ENCODE measurements around the gene PGBD5.

The PGBD5 gene

DNA sequence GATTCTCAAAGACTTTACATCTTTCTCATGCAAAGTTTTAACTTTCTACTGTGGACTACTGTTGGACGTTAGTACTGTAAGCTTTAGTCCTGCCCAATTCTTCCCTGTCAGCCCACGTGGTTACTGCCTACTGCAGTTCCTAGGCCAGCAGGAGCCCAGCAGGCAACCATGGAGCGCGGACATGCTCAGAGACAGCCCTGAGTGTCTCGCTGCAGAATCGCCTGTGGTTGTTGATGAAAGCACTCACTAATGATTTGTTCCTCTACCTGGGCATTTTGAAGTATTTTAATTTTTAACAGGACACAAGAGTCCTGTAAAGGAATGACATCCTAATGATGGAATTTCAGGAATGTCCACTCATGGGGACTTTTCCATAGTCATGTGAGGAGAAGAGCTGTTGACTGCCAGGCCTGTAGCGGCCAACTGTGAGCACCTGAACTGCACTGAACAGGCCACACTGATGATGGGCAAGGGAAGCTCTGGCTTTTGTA lies 44.1 kb downstream of the PGBD5 start:
- DNase-seq (ENCODE audit: low read depth, low spot score): no peak
- no peak overlapping the region for H3K4me3 ChIP-seq (ENCODE audit: low read length)

DNA sequence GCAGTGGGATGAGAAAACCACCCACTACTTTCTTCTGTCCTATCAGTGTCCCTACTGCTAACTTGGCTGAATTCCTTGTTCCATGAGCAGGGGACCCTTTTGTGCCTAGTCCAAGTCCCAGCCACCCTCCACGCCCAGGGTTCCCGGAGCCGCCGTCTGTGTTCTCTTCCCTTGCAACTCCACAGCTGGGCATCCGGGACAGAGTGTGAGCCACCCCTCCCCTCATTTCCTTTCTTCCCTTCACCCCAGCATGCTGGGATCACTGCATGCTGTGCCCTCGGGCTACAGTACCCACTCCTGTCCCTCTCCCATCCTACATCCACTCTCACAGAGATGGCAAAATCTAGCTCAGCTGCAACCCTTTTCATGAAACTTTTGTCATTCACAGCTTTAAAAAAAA lies 44.5 kb downstream of the PGBD5 start:
- no peak for DNase-seq (ENCODE audit: low read depth, low spot score)
- H3K4me3 ChIP-seq (ENCODE audit: low read length): no peak overlapping the region

- DNase-seq (ENCODE audit: low read depth, low spot score): no peak
- H3K4me3 ChIP-seq (ENCODE audit: low read length): no peak overlapping the region
Observed at GRCh38 chr1:230381049-230381467, 45.1 kb downstream of the PGBD5 start.

- DNase-seq (ENCODE audit: low read depth, low spot score): no peak
- no peak overlapping the region for H3K4me3 ChIP-seq (ENCODE audit: low read length)
Observed at GRCh38 chr1:230379928-230380327, 46.2 kb downstream of the PGBD5 start.

- H3K4me3 ChIP-seq (ENCODE audit: low read length): no peak overlapping the region
- DNase-seq (ENCODE audit: low read depth, low spot score): no peak
Observed at GRCh38 chr1:230379462-230379861, 46.7 kb downstream of the PGBD5 start.

DNA sequence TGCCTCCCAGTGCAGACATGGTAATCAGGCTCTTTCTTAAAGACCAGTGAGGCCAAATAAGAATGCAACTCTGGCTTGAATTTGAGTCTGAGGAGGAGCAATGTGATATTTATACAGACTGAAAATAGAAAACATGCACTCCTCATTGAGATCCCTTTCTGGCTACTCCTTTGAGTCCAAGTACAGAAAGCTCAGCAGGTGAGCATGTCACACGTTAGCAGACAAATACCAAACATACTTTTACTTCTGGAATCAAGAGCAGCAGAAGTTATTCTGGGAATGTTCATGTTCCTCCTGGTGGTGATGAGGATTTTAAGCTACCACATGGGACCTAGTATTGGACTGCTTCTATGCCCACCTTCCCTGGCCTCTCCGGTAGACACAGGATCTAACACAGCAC lies 48.3 kb downstream of the PGBD5 start:
- H3K4me3 ChIP-seq (ENCODE audit: low read length): no peak overlapping the region
- DNase-seq (ENCODE audit: low read depth, low spot score): no peak

DNA sequence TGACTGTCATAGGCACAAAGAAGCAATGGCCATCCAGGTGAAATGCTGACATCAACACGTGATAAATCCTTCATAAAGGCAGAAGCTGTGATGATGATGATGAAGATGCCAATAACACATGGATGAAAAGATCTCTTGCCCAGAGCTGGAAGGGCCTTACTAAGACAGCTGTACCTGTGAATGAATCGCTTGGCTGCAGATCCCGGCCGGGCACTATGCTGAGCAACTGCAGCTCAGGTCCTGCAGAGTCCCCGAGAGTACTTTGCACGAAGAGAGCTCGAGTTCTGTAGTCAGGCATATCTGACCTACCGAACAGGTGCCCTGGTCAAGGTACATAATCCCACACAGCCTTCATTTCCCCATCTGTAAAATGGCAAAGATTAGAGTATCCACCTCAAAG lies 48.8 kb downstream of the PGBD5 start:
- DNase-seq (ENCODE audit: low read depth, low spot score): no peak

DNA sequence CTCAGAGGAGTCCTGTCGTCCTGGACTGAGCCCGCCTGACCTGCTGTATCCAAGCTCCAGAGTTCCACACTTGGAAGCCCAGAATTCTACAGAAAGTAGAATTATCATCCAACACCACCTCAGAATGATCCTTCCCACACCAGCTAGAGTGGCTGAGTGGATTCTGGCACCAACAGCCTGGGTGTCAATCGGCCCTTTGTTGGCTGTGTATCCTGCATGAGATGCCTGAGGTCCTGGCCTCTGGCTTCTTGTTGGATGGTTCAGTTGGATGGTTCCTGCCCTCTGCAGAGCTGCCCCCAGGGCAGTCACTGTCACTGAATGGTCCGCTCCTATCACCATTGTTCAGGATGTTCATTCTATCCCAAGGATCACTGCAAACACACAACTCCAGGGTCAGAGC lies 49.8 kb downstream of the PGBD5 start:
- H3K4me3 ChIP-seq (ENCODE audit: low read length): no peak overlapping the region
- DNase-seq (ENCODE audit: low read depth, low spot score): no peak

More for the DNA sequence above, 48.8 kb downstream of the PGBD5 start:
- no peak overlapping the region for H3K4me3 ChIP-seq (ENCODE audit: low read length)

GRCh38 chr1:230375780-230376179 lies 50.4 kb downstream of the PGBD5 start:
- DNase-seq (ENCODE audit: low read depth, low spot score): no peak

GRCh38 chr1:230375147-230375546 lies 51.0 kb downstream of the PGBD5 start:
- DNase-seq (ENCODE audit: low read depth, low spot score): no peak
- no peak overlapping the region for H3K4me3 ChIP-seq (ENCODE audit: low read length)

More at GRCh38 chr1:230375780-230376179, 50.4 kb downstream of the PGBD5 start:
- no peak overlapping the region for H3K4me3 ChIP-seq (ENCODE audit: low read length)

GRCh38 chr1:230371923-230372703 lies 54.0 kb downstream of the PGBD5 start:
- DNase-seq (ENCODE audit: low read depth, low spot score): no peak
- no peak overlapping the region for H3K4me3 ChIP-seq (ENCODE audit: low read length)

- DNase-seq (ENCODE audit: low read depth, low spot score): no peak
Observed at GRCh38 chr1:230370109-230370508, 56.0 kb downstream of the PGBD5 start.

DNA sequence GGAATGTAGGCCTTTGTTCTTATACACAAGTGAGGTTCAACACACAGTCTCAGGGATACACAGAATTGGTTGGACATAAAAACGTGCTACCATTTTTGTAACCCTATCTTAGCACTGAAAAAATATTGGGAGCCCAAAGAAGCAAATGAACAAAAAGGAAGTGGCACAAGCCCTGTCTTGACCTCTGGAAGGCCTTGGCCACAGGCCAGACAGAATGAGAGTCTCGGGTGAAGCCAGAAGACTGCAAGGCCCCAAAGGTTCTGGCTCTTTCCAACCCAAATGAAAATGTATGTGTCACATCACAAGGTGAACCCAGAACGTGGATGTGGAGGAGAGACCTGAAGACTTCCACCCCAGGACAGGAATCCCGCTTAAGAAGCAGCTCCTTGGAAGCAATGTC lies 57.3 kb downstream of the PGBD5 start:
- H3K4me3 ChIP-seq (ENCODE audit: low read length): no peak overlapping the region
- no peak for DNase-seq (ENCODE audit: low read depth, low spot score)

More at GRCh38 chr1:230370109-230370508, 56.0 kb downstream of the PGBD5 start:
- no peak overlapping the region for H3K4me3 ChIP-seq (ENCODE audit: low read length)

DNA sequence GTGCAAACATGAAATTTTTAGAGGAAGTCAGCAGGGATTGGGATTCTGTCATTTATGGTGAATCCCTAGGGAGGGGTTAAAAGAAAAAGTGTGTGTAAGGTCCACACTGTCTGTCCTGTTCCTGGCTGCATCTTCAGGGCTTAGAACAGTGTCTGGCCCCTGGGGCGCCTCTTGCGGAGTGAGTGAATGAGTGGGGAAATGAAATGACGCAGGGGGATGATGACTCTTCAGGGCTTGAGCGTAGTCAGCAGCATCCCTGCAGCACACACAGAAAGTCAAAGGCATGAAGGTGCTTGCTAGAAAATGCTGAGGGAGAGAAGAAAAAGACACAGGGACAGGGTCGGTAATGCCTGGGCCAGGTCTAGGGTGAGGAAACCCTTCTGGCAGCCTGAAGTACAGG lies 57.8 kb downstream of the PGBD5 start:
- H3K4me3 ChIP-seq (ENCODE audit: low read length): no peak overlapping the region
- DNase-seq (ENCODE audit: low read depth, low spot score): no peak

GRCh38 chr1:230366504-230366915 lies 59.6 kb downstream of the PGBD5 start:
- DNase-seq (ENCODE audit: low read depth, low spot score): no peak
- no peak overlapping the region for H3K4me3 ChIP-seq (ENCODE audit: low read length)

DNA sequence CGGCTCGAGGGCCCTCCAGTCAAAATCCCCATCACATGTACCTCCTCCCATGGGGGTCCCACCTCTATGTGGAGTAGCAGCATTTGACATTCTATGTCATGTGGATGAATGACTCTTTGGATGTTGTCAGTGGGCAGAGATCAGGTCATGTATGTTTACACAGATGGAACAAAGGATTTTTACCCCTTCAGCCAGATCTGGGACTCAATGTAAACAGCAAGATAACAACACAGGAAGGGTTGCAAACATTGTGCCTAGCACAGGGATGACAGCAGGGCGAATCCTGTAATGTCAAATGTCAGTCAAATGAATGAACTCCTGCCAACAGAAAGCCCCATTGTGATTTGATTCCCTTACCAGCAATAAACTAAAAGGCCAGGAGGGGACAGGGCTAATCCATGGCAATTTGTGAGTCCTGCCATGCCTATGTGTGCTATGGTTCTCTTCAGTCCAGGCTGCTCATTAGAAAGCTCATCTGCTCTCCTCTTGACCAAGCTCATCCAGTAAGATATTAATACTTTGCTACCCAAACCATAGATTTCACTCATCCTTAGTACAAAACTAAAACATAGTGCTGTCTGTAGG lies 60.3 kb downstream of the PGBD5 start:
- peak; percentile 11 for DNase-seq (ENCODE audit: low read depth, low spot score)
- no peak overlapping the region for H3K4me3 ChIP-seq (ENCODE audit: low read length)

- no peak for DNase-seq (ENCODE audit: low read depth, low spot score)
Observed at GRCh38 chr1:230362949-230363348, 63.2 kb downstream of the PGBD5 start.

DNA sequence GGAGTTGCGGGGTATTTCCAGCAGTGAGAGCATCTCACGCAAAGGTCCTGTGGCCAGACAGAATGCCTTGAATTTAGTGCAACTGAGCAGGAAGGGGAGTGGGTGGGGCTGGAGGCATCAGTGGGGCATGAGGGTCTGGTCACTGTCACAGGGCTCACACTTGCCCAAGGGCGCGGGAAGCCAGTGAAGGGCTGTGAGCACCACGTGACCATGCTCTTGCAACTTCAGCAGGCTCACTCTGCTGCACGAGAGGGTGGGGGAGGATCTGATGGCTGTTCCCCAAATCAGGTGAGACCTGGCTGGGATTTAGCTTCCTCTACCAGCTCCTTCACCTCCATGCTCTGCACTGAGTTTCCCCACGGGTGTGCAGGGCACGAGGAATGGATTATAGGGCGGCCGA lies 64.2 kb downstream of the PGBD5 start:
- DNase-seq (ENCODE audit: low read depth, low spot score): no peak
- no peak overlapping the region for H3K4me3 ChIP-seq (ENCODE audit: low read length)

More at GRCh38 chr1:230362949-230363348, 63.2 kb downstream of the PGBD5 start:
- H3K4me3 ChIP-seq (ENCODE audit: low read length): no peak overlapping the region

- no peak for DNase-seq (ENCODE audit: low read depth, low spot score)
- H3K4me3 ChIP-seq (ENCODE audit: low read length): no peak overlapping the region
Observed at GRCh38 chr1:230359992-230360668, 66.0 kb downstream of the PGBD5 start.
